OCI-LY7 (cell line): ENCODE measurements around the gene CLDN24. TPM values are rescaled to one million over a fixed set of nuclear protein-coding genes. Genes with fewer than 3 reads are reported as not detected.

ENCODE experiments used
- BruUV-seq: library from RNA; stranded (reverse); fragments of 400-500 nt; replicated peaks from 2 replicates; lab custom pipeline; 2021; lab: Mats Ljungman, UMichigan
- CTCF ChIA-PET: fragments of 300-600 bp; sonication (Branson Sonifier 250); formaldehyde crosslinking; loops from one replicate; lab custom pipeline; 2022; ENCODE audit warnings: antibody characterized with exemption; ENCODE audit not compliant: unreplicated experiment; lab: Charles Lee
- POLR2A ChIA-PET: fragments of 300-600 bp; sonication (Branson Sonifier 250); formaldehyde crosslinking; loops from one replicate; lab custom pipeline; 2022; ENCODE audit warnings: antibody characterized with exemption; lab: Charles Lee
- DNase-seq: peaks from one replicate; pipeline ENCODE4 v3.0.0-alpha.2; 2015; ENCODE audit warnings: low spot score
- H2AFZ ChIP-seq: fragments of 200-600 bp; sonication (generic), shearing (Covaris generic); 2 replicates; pipeline ENCODE4 v1.6.1; 2014; ENCODE audit warnings: mild to moderate bottlenecking, antibody characterized with exemption, low read length, moderate library complexity
- H3K27ac ChIP-seq: fragments of 200-600 bp; sonication (generic); 2 replicates; pipeline ENCODE4 v1.5.1; 2014; ENCODE audit warnings: mixed run types, low read depth, mild to moderate bottlenecking, moderate library complexity, low read length, inconsistent platforms; ENCODE audit not compliant: poor library complexity, severe bottlenecking
- H3K36me3 ChIP-seq: fragments of 200-600 bp; sonication (generic); 2 replicates; pipeline ENCODE4 v1.6.1; 2014; ENCODE audit warnings: mild to moderate bottlenecking, antibody characterized with exemption, low read length, moderate library complexity, mixed read lengths; ENCODE audit not compliant: insufficient read depth
- H3K4me1 ChIP-seq: fragments of 200-600 bp; sonication (generic); 2 replicates; pipeline ENCODE4 v1.5.1; 2014; ENCODE audit warnings: mild to moderate bottlenecking, low read length; ENCODE audit not compliant: insufficient read depth, poor library complexity, severe bottlenecking
- H3K4me2 ChIP-seq: fragments of 200-600 bp; sonication (generic); 2 replicates; pipeline ENCODE4 v1.6.1; 2014; ENCODE audit warnings: mild to moderate bottlenecking, low read length
- H3K4me3 ChIP-seq: fragments of 200-600 bp; sonication (generic); 2 replicates; pipeline ENCODE4 v1.5.1; 2014; ENCODE audit warnings: mild to moderate bottlenecking, low read depth, low read length; ENCODE audit not compliant: poor library complexity, severe bottlenecking
- H3K79me2 ChIP-seq: fragments of 200-600 bp; sonication (generic); 2 replicates; pipeline ENCODE4 v1.6.1; 2016; ENCODE audit warnings: low read depth, mild to moderate bottlenecking, low read length, moderate library complexity, mixed read lengths; ENCODE audit not compliant: insufficient read depth
- H3K9me2 ChIP-seq: fragments of 200-600 bp; sonication (generic); 2 replicates; pipeline ENCODE4 v1.6.1; 2016; ENCODE audit warnings: mild to moderate bottlenecking, low read length, mixed read lengths; ENCODE audit not compliant: insufficient read depth
- H3K9me3 ChIP-seq: fragments of 200-600 bp; sonication (generic); 2 replicates; pipeline ENCODE4 v1.6.1; 2014; ENCODE audit warnings: mild to moderate bottlenecking, mixed run types, low read length, mixed read lengths
- H4K20me1 ChIP-seq: fragments of 200-600 bp; sonication (generic); 2 replicates; pipeline ENCODE4 v1.6.1; 2014; ENCODE audit warnings: mild to moderate bottlenecking, antibody characterized with exemption, low read length, moderate library complexity, mixed read lengths; ENCODE audit not compliant: insufficient read depth
- EZH2phosphoT487 ChIP-seq: fragments of 200-600 bp; sonication (generic); IDR thresholded peaks from 2 replicates; pipeline ENCODE4 v1.6.1; 2018; ENCODE audit warnings: low read depth, borderline replicate concordance, mild to moderate bottlenecking, mixed run types, antibody characterized with exemption, low read length, moderate library complexity, mixed read lengths
- intact Hi-C: fragments of 100-400 bp; cut with micrococcal nuclease; formaldehyde crosslinking; loops from one replicate; pipeline ENCODE4 v1.10.0; 2022; ENCODE audit not compliant: unreplicated experiment
- total RNA-seq, 2 experiments: library from RNA; depleted of rRNA in 1 of 2; stranded (reverse); fragments of >200 nt in 1 of 2; shearing (Covaris generic) in 1 of 2; gene quantifications; 2 replicates each; pipeline ENCODE4 v1.2.3, GENCODE V29; 2014 to 2022
- TF ChIP-seq, protein P1 (sequence below): fragments of 200-600 bp; sonication (generic); conservative IDR thresholded peaks from 2 replicates; pipeline ENCODE4 v1.5.1; 2014; ENCODE audit warnings: mild to moderate bottlenecking, antibody characterized with exemption, low read length, moderate library complexity, mixed read lengths

The CLDN24 gene
- total RNA-seq, 2 experiments from 2014 or later: not detected

DNA sequence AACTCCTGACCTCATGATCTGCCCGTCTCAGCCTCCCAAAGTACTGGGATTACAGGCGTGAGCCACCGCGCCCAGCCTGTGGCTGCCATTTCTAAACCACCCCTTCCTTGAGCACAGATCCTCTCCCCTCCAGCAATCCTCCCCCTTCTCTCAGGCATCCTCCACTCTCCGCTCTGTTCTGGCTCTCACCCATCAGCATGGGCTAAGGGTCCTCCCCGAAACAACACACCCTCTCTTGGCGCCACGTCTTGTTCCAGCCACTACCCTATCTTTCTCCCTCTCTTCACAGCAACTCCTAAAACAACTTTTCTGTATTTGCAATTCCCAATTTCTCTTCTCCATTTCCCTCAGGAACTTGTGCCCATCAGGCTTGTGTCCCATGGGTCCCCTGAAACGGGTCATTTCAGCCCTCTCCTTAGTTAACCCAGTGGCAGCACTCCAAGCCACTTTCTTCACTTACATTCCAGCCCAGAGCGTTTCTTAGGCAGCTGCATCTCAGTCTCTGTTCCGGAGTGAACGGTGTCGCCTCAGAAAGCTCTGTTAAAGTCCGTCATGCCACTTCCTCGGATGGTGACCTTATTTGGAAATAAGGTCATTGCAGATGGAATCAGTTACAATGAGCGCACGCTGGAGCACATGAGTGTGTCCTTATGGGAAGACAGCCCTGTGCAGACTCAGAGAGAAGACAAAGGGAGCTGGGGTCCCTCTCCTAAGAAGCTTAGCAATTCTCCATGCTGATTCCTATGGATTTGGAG, 28.3 kb upstream of the CLDN24 start:
- TF ChIP-seq, protein P1, sequence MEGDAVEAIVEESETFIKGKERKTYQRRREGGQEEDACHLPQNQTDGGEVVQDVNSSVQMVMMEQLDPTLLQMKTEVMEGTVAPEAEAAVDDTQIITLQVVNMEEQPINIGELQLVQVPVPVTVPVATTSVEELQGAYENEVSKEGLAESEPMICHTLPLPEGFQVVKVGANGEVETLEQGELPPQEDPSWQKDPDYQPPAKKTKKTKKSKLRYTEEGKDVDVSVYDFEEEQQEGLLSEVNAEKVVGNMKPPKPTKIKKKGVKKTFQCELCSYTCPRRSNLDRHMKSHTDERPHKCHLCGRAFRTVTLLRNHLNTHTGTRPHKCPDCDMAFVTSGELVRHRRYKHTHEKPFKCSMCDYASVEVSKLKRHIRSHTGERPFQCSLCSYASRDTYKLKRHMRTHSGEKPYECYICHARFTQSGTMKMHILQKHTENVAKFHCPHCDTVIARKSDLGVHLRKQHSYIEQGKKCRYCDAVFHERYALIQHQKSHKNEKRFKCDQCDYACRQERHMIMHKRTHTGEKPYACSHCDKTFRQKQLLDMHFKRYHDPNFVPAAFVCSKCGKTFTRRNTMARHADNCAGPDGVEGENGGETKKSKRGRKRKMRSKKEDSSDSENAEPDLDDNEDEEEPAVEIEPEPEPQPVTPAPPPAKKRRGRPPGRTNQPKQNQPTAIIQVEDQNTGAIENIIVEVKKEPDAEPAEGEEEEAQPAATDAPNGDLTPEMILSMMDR: no peak
- TF ChIP-seq EZH2phosphoT487: no peak
- H3K36me3 ChIP-seq: no peaks in the 10 kb centered on the region
- intact Hi-C loops: no loop called here
- no peak for DNase-seq
- no peak overlapping the region for H2AFZ ChIP-seq
- no peak overlapping the region for H3K4me3 ChIP-seq
- H3K79me2 ChIP-seq: no peaks in the 10 kb centered on the region
- no peak overlapping the region for H3K4me2 ChIP-seq
- no peaks in the 10 kb centered on the region for H3K4me1 ChIP-seq
- no peaks in the 10 kb centered on the region for H3K9me3 ChIP-seq
- CTCF ChIA-PET: no interaction called here
- BruUV-seq: no TSS peak
- H4K20me1 ChIP-seq: no peaks in the 10 kb centered on the region
- H3K27ac ChIP-seq: no peak overlapping the region
- no peaks in the 10 kb centered on the region for H3K9me2 ChIP-seq
- POLR2A ChIA-PET: no interaction called here

DNA sequence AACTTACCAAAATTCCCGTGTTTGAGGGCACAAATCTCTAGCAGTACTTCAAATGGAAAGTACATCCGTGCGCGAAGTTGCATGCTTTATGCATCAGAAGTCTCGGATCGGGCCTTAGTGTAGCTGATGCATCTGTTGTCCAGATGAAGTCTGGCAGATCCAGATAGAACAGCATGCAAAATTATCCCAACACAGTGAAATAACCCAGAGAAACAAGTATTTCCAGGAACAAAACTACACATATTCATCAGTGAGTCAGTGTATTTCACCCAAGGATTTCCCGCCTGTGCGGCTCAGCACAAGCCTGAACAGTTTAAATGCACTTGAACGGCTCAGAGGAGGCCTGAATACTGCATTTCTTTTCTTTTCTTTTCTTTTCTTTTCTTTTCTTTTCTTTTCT, 27.4 kb upstream of the CLDN24 start:
- Histone ChIP-seq H3K9me3 (no peaks in the 10 kb centered on the region), H2AFZ (no peak overlapping the region), H4K20me1 (no peaks in the 10 kb centered on the region), H3K36me3 (no peaks in the 10 kb centered on the region), H3K4me2 (no peak overlapping the region), H3K4me1 (no peaks in the 10 kb centered on the region), H3K79me2 (no peaks in the 10 kb centered on the region), H3K27ac (no peak overlapping the region), H3K4me3 (no peak overlapping the region), H3K9me2 (no peaks in the 10 kb centered on the region)
- POLR2A ChIA-PET: no interaction called here
- no peak for TF ChIP-seq EZH2phosphoT487
- TF ChIP-seq, protein P1: no peak
- DNase-seq: no peak
- CTCF ChIA-PET: no interaction called here
- BruUV-seq: no TSS peak
- intact Hi-C loops: no loop called here
